PC-3 (cell line): ENCODE data around the gene PAX7. TPM values are rescaled to one million over a fixed set of nuclear protein-coding genes. Genes with fewer than 3 reads are reported as not detected.

Experiments
- ATAC-seq: fragments of 200-7000 bp; cut with Tn5 transposase; 2 replicates; pipeline ENCODE4 v1.9.1; 2020; ENCODE audit warnings: mild to moderate bottlenecking, moderate library complexity
- BruUV-seq: library from RNA; stranded (reverse); fragments of 400-500 nt; replicated peaks from 2 replicates; lab custom pipeline; 2021; lab: Mats Ljungman, UMichigan
- CTCF ChIA-PET: fragments of 300-600 bp; sonication (Branson Sonifier 250); formaldehyde crosslinking; loops from one replicate; lab custom pipeline; 2022; ENCODE audit warnings: antibody characterized with exemption; lab: Charles Lee
- POLR2A ChIA-PET: fragments of 300-600 bp; sonication (Branson Sonifier 250); formaldehyde crosslinking; loops from one replicate; lab custom pipeline; 2022; ENCODE audit warnings: antibody characterized with exemption; ENCODE audit not compliant: unreplicated experiment; lab: Charles Lee
- DNase-seq: peaks from one replicate; pipeline ENCODE4 v3.0.0-alpha.2; 2015
- H2AFZ ChIP-seq: fragments of 300-600 bp; sonication (generic); 2 replicates; pipeline ENCODE4 v1.6.0; 2016; ENCODE audit warnings: antibody characterized with exemption, low read length
- H3F3A ChIP-seq: fragments of 300-600 bp; sonication (generic); one replicate; pipeline ENCODE4 v1.6.0; 2017; ENCODE audit warnings: antibody characterized with exemption, low read length, control low read depth, mild to moderate bottlenecking; ENCODE audit not compliant: unreplicated experiment
- H3K27ac ChIP-seq: fragments of 300-600 bp; sonication (generic); 2 replicates; pipeline ENCODE4 v1.5.1; 2016; ENCODE audit warnings: mild to moderate bottlenecking, low read length
- H3K27me3 ChIP-seq: fragments of 300-600 bp; sonication (generic); 2 replicates; pipeline ENCODE4 v1.6.1; 2016; ENCODE audit warnings: low read length, mixed read lengths
- H3K36me3 ChIP-seq: fragments of 300-600 bp; sonication (generic); 2 replicates; pipeline ENCODE4 v1.6.1; 2016; ENCODE audit warnings: low read depth, mixed run types, low read length, mixed read lengths
- H3K4me1 ChIP-seq: fragments of 300-600 bp; sonication (generic); 2 replicates; pipeline ENCODE4 v1.5.1; 2016; ENCODE audit warnings: low read length; ENCODE audit not compliant: insufficient read depth
- H3K4me2 ChIP-seq: fragments of 300-600 bp; sonication (generic); 2 replicates; pipeline ENCODE4 v1.6.0; 2016; ENCODE audit warnings: low read length
- H3K4me3 ChIP-seq: fragments of 300-600 bp; sonication (generic); 2 replicates; pipeline ENCODE4 v1.5.1; 2016; ENCODE audit warnings: mild to moderate bottlenecking, low read length, mixed read lengths
- H3K79me2 ChIP-seq: fragments of 300-600 bp; sonication (generic); 2 replicates; pipeline ENCODE4 v1.6.1; 2017; ENCODE audit warnings: low read length, mixed read lengths
- H3K9ac ChIP-seq: fragments of 300-600 bp; sonication (generic); 2 replicates; pipeline ENCODE4 v1.6.0; 2016; ENCODE audit warnings: mild to moderate bottlenecking, low read length
- H3K9me2 ChIP-seq: fragments of 300-600 bp; sonication (generic); replicated peaks from 2 replicates; pipeline ENCODE4 v1.6.1; 2016; ENCODE audit warnings: mixed run types, low read length, mixed read lengths
- H3K9me3 ChIP-seq: fragments of 300-600 bp; sonication (generic); 2 replicates; pipeline ENCODE4 v1.6.1; 2016; ENCODE audit warnings: low read length, mixed read lengths
- H4K20me1 ChIP-seq: fragments of 300-600 bp; sonication (generic); 2 replicates; pipeline ENCODE4 v1.6.1; 2016; ENCODE audit warnings: low read length, mixed read lengths
- CTCF ChIP-seq: fragments of 300-600 bp; sonication (generic); conservative IDR thresholded peaks from 2 replicates; pipeline ENCODE4 v1.5.1; 2017; ENCODE audit warnings: antibody characterized with exemption, low read depth, mild to moderate bottlenecking, low read length
- EZH2 ChIP-seq: fragments of 300-600 bp; sonication (generic); IDR thresholded peaks from one replicate; pipeline ENCODE4 v1.6.1; 2017; ENCODE audit warnings: antibody characterized with exemption, mild to moderate bottlenecking, low read length; ENCODE audit not compliant: unreplicated experiment
- EZH2phosphoT487 ChIP-seq: fragments of 300-600 bp; sonication (generic); IDR thresholded peaks from 2 replicates; pipeline ENCODE4 v1.6.1; 2018; ENCODE audit warnings: mild to moderate bottlenecking, antibody characterized with exemption, low read length, borderline replicate concordance
- intact Hi-C: fragments of 100-400 bp; cut with micrococcal nuclease; formaldehyde crosslinking; loops from 2 replicates; pipeline ENCODE4 v1.9.0; 2023
- total RNA-seq: library from RNA; depleted of rRNA; stranded (reverse); fragments of >200 nt; gene quantifications from 2 replicates; pipeline ENCODE4 v1.2.3, GENCODE V29; 2014

The PAX7 gene
- total RNA-seq, 1 experiment from 2014 or later: not detected

GRCh38 chr1:18640228-18641004 lies 9.8 kb downstream of the PAX7 start:
- Histone ChIP-seq H3K79me2 (no peaks in the 10 kb centered on the region), H3K4me2 (no peak overlapping the region), H3F3A (no peaks in the 10 kb centered on the region), H3K36me3 (no peaks in the 10 kb centered on the region), H3K4me1 (no peaks in the 10 kb centered on the region), H3K9me3 (no peaks in the 10 kb centered on the region), H3K27ac (no peak overlapping the region), H3K4me3 (no peak overlapping the region), H3K9me2 (no peaks in the 10 kb centered on the region), H4K20me1 (no peaks in the 10 kb centered on the region), H3K27me3 (peaks cover 99% of the 10 kb centered on the region), H3K9ac (no peak overlapping the region), H2AFZ (no peak overlapping the region)
- no peak for DNase-seq
- intact Hi-C loops: loop anchor here (5.0 kb wide), 1 partner anchor 42 kb away; no protein-coding TSS in a partner anchor
- POLR2A ChIA-PET: no interaction called here
- no peak for TF ChIP-seq CTCF
- TF ChIP-seq EZH2: peak; percentile 86
- peak; percentile 77 for TF ChIP-seq EZH2phosphoT487
- CTCF ChIA-PET: no interaction called here
- BruUV-seq: no TSS peak
- no peak for ATAC-seq

GRCh38 chr1:18641005-18641941 lies 10.6 kb downstream of the PAX7 start:
- CTCF ChIA-PET: interaction anchor here (0.6 kb wide), 1 partner anchor 11 kb away, joined by 3 read pairs; no protein-coding TSS in a partner anchor
- BruUV-seq: no TSS peak
- H3K27me3 ChIP-seq: peaks cover 99% of the 10 kb centered on the region

More at GRCh38 chr1:18641005-18641941, 10.6 kb downstream of the PAX7 start:
- no peaks in the 10 kb centered on the region for H3K9me2 ChIP-seq
- no peaks in the 10 kb centered on the region for H3K4me1 ChIP-seq
- no peaks in the 10 kb centered on the region for H3K9me3 ChIP-seq
- intact Hi-C loops: loop anchor here (5.0 kb wide), 1 partner anchor 41 kb away; no protein-coding TSS in a partner anchor
- no peaks in the 10 kb centered on the region for H3F3A ChIP-seq
- H3K36me3 ChIP-seq: no peaks in the 10 kb centered on the region
- H3K79me2 ChIP-seq: no peaks in the 10 kb centered on the region
- no peak overlapping the region for H3K4me2 ChIP-seq
- POLR2A ChIA-PET: no interaction called here
- H3K4me3 ChIP-seq: no peak overlapping the region
- H3K9ac ChIP-seq: no peak overlapping the region
- TF ChIP-seq EZH2: peak; percentile 90
- peak; percentile 84; the same call in 1 of the 2 replicates for TF ChIP-seq EZH2phosphoT487
- TF ChIP-seq CTCF: no peak
- H2AFZ ChIP-seq: no peak overlapping the region
- H4K20me1 ChIP-seq: no peaks in the 10 kb centered on the region
- ATAC-seq (no peak), DNase-seq (no peak)
- H3K27ac ChIP-seq: no peak overlapping the region
